A549 (cell line): ENCODE measurements around the gene SEPTIN3. TPM values are rescaled to one million over a fixed set of nuclear protein-coding genes. Genes with fewer than 3 reads are reported as not detected.

ENCODE experiments used
- ATAC-seq, 2 experiments: fragments of 200-7000 bp in 1 of 2; fragments of >200 bp in 1 of 2; cut with Nextera tagmentation in 1 of 2; cut with Tn5 transposase in 1 of 2; 3 replicates each; pipeline versions ENCODE4 v1.8.0 to v1.9.1; 2018 to 2020; ENCODE audit warnings: mild to moderate bottlenecking in 1 of 2, moderate library complexity in 1 of 2
- CTCF ChIA-PET: fragments of 300-600 bp; sonication (Branson Sonifier 250); formaldehyde crosslinking; extraction: SDS; loops from one replicate; lab custom pipeline; 2021; ENCODE audit warnings: antibody characterized with exemption, inconsistent platforms; lab: Yijun Ruan, JAX
- POLR2A ChIA-PET: fragments of 350-600 bp; formaldehyde crosslinking; extraction: SDS; loops from one replicate; lab custom pipeline; 2021; ENCODE audit warnings: antibody characterized with exemption, inconsistent platforms; lab: Yijun Ruan, JAX
- DNase-seq, 2 experiments: peaks; one replicate each; pipeline versions ENCODE4 v3.0.0 to v3.0.0-alpha.2; 2011 to 2016; ENCODE audit warnings: low read depth in 1 of 2, low spot score in 1 of 2
- FAIRE-seq: peaks from 2 replicates; lab custom pipeline; 2011; peaks lifted over from hg19 to GRCh38; lab: Jason Lieb, UNC
- H3K27ac ChIP-seq, 2 experiments: fragments of >200 bp; sonication (Bioruptor Twin); formaldehyde crosslinking; 3 replicates each; pipeline ENCODE4 v1.5.1; 2016 to 2017
- H3K4me1 ChIP-seq: fragments of >200 bp; sonication (Bioruptor Twin); formaldehyde crosslinking; 3 replicates; pipeline ENCODE4 v1.6.1; 2016
- H3K4me2 ChIP-seq: fragments of >200 bp; sonication (Bioruptor Twin); formaldehyde crosslinking; 3 replicates; pipeline ENCODE4 v1.6.1; 2016
- H3K4me3 ChIP-seq: fragments of >200 bp; sonication (Bioruptor Twin); formaldehyde crosslinking; 3 replicates; pipeline ENCODE4 v1.5.1; 2016
- H3K9me3 ChIP-seq: fragments of >200 bp; sonication (Bioruptor Twin); formaldehyde crosslinking; 3 replicates; pipeline ENCODE4 v1.6.1; 2016
- CBX2 ChIP-seq: fragments of 200-600 bp; sonication (generic); IDR thresholded peaks from 2 replicates; pipeline ENCODE4 v1.6.1; 2016; ENCODE audit warnings: low read depth, mild to moderate bottlenecking, borderline replicate concordance
- CEBPB ChIP-seq, 2 experiments: fragments of >200 bp in 1 of 2; sonication (Bioruptor Twin) in 1 of 2; formaldehyde crosslinking in 1 of 2; IDR thresholded peaks; 2 replicates each; pipeline ENCODE4 v1.6.1; 2012 to 2016
- FOXS1 ChIP-seq: fragments of 250-450 bp; sonication (Bioruptor Pico); IDR thresholded peaks from 2 replicates; pipeline ENCODE4 v1.5.0; 2020; ENCODE audit warnings: mild to moderate bottlenecking, moderate library complexity
- KDM5A ChIP-seq: fragments of 200-600 bp; sonication (generic); IDR thresholded peaks from 2 replicates; pipeline ENCODE4 v1.6.1; 2016; ENCODE audit warnings: antibody characterized with exemption, mild to moderate bottlenecking
- MAZ ChIP-seq: fragments of 150-350 bp; IDR thresholded peaks from 2 replicates; pipeline ENCODE4 v1.6.1; 2014; ENCODE audit warnings: antibody characterized with exemption, low read depth, low read length, borderline replicate concordance
- NPAS2 ChIP-seq: fragments of 250-450 bp; sonication (Bioruptor Pico); IDR thresholded peaks from 2 replicates; pipeline ENCODE4 v1.8.0; 2022; ENCODE audit warnings: mild to moderate bottlenecking, moderate library complexity, borderline replicate concordance
- NR3C1 ChIP-seq: fragments of >200 bp; sonication (Bioruptor Twin); formaldehyde crosslinking; IDR thresholded peaks from 3 replicates; pipeline ENCODE4 v1.6.1; 2017
- PHF8 ChIP-seq: fragments of 200-600 bp; sonication (generic); IDR thresholded peaks from 2 replicates; pipeline ENCODE4 v1.6.1; 2016; ENCODE audit warnings: low read depth, mild to moderate bottlenecking, antibody characterized with exemption, moderate library complexity, borderline replicate concordance
- RAD21 ChIP-seq, 2 experiments: fragments of >200 bp in 1 of 2; sonication (Bioruptor Twin) in 1 of 2; formaldehyde crosslinking in 1 of 2; IDR thresholded peaks in 1 of 2; conservative IDR thresholded peaks in 1 of 2; 2 replicates in 1 of 2; 3 replicates in 1 of 2; pipeline ENCODE4 v1.6.1; 2012 to 2018; ENCODE audit warnings: inconsistent platforms in 1 of 2
- REST ChIP-seq: fragments of 200-600 bp; sonication (generic); IDR thresholded peaks from 2 replicates; pipeline ENCODE4 v1.6.1; 2016; ENCODE audit warnings: antibody characterized with exemption, mild to moderate bottlenecking, moderate library complexity
- SMC3 ChIP-seq: fragments of >200 bp; sonication (Bioruptor Twin); formaldehyde crosslinking; IDR thresholded peaks from 3 replicates; pipeline ENCODE4 v1.6.1; 2018; ENCODE audit warnings: inconsistent platforms
- SREBF2 ChIP-seq: fragments of 450-650 bp; IDR thresholded peaks from 2 replicates; pipeline ENCODE4 v1.6.1; 2014; ENCODE audit warnings: mild to moderate bottlenecking, moderate library complexity
- ZFP36 ChIP-seq: fragments of 450-650 bp; IDR thresholded peaks from 2 replicates; pipeline ENCODE4 v1.6.1; 2014; ENCODE audit warnings: borderline replicate concordance; ENCODE audit not compliant: partially characterized antibody
- ZSCAN20 ChIP-seq: fragments of 250-450 bp; sonication (Bioruptor Pico); IDR thresholded peaks from 2 replicates; pipeline ENCODE4 v1.8.0; 2022; ENCODE audit warnings: mild to moderate bottlenecking, moderate library complexity
- WGBS: methylation state at CpG from one replicate; pipeline ENCODE4 v1.1.6; 2017; ENCODE audit errors: missing lambda C conversion rate; 5-methylcytosine and 5-hydroxymethylcytosine counted together
- polyA plus RNA-seq, 4 experiments: library from polyadenylated mRNA; depleted of rRNA in 3 of 4; stranded (reverse); fragments of >200 nt; fragmentation: RNase III in 1 of 4; extraction: RNeasy Plus Mini Kit Qiagen cat#74134 plus additional on column Dnase treatment in 1 of 4; gene quantifications; 2 replicates in 3 of 4; 3 replicates in 1 of 4; pipeline ENCODE4 v1.2.3, GENCODE V29; 2011 to 2017
- TF ChIP-seq, protein P1 (sequence below): fragments of 250-450 bp; sonication (Bioruptor Pico); IDR thresholded peaks from 2 replicates; pipeline ENCODE4 v1.5.0; 2020; ENCODE audit warnings: low read depth, mild to moderate bottlenecking, moderate library complexity
- TF ChIP-seq, protein P2 (sequence below): IDR thresholded peaks from 2 replicates; pipeline ENCODE4 v1.6.1; 2012

Gene SEPTIN3
- polyA plus RNA-seq, 2 of the 4 experiments (the other 2 are of a cell fraction), result 1.1 to 1.3 TPM

- CTCF ChIA-PET, result no interaction called here
- Histone ChIP-seq H3K4me1 (no peaks in the 10 kb centered on the region), H3K9me3 (no peaks in the 10 kb centered on the region), H3K4me3 (no peak overlapping the region), H3K4me2 (no peak overlapping the region), H3K27ac (no peak overlapping the region)
- DNase-seq (no peak), FAIRE-seq (no peak), ATAC-seq (no peak)
- POLR2A ChIA-PET, result no interaction called here
- 39% methylated on average over 4 of the region's 4 CpGs for WGBS
- TF ChIP-seq SREBF2 (no peak), CBX2 (no peak)
Observed at GRCh38 chr22:41989246-41989645, 20.0 kb downstream of the SEPTIN3 start.

GRCh38 chr22:41991111-41991510 lies 21.9 kb downstream of the SEPTIN3 start:
- 73% methylated on average over 5 of the region's 7 CpGs for WGBS
- ChIA-PET CTCF (no interaction called here), POLR2A (no interaction called here)
- DNase-seq (no peak), FAIRE-seq (no peak), ATAC-seq (no peak)
- no peaks in the 10 kb centered on the region for H3K4me1 ChIP-seq
- H3K27ac ChIP-seq, result no peak overlapping the region
- H3K9me3 ChIP-seq, result no peaks in the 10 kb centered on the region
- H3K4me2 ChIP-seq, result no peak overlapping the region
- H3K4me3 ChIP-seq, result no peak overlapping the region
- TF ChIP-seq KDM5A, result no peak
- no peak for TF ChIP-seq NPAS2 (CRISPR knock-in tag)
- TF ChIP-seq CEBPB (IDR thresholded peaks at IDR 0.05), result no peak
- no peak for TF ChIP-seq FOXS1 (CRISPR knock-in tag)
- no peak for TF ChIP-seq NR3C1
- TF ChIP-seq SMC3, result no peak

GRCh38 chr22:41992496-41992895 lies 23.3 kb downstream of the SEPTIN3 start:
- CTCF ChIA-PET, result no interaction called here
- 55% methylated on average over 5 of the region's 5 CpGs for WGBS
- no peak for DNase-seq
- POLR2A ChIA-PET, result no interaction called here
- TF ChIP-seq REST, result no peak
- TF ChIP-seq RAD21 (conservative IDR thresholded peaks at IDR 0.05 in 1 of 2, IDR thresholded peaks at IDR 0.05 in 1 of 2), result no peak
- TF ChIP-seq PHF8, result no peak
- TF ChIP-seq, protein P1, sequence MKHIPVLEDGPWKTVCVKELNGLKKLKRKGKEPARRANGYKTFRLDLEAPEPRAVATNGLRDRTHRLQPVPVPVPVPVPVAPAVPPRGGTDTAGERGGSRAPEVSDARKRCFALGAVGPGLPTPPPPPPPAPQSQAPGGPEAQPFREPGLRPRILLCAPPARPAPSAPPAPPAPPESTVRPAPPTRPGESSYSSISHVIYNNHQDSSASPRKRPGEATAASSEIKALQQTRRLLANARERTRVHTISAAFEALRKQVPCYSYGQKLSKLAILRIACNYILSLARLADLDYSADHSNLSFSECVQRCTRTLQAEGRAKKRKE (CRISPR knock-in tag), result no peak
- TF ChIP-seq CBX2, result no peak
- TF ChIP-seq CEBPB (IDR thresholded peaks at IDR 0.05), result no peak
- TF ChIP-seq ZSCAN20 (CRISPR knock-in tag), result no peak
- TF ChIP-seq, protein P2, sequence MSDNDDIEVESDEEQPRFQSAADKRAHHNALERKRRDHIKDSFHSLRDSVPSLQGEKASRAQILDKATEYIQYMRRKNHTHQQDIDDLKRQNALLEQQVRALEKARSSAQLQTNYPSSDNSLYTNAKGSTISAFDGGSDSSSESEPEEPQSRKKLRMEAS, result no peak
- TF ChIP-seq ZFP36, result no peak
- TF ChIP-seq MAZ, result no peak
- FAIRE-seq, result no peak
- H3K27ac ChIP-seq, result no peak overlapping the region
- H3K4me2 ChIP-seq, result no peak overlapping the region
- no peak for ATAC-seq
- H3K9me3 ChIP-seq, result no peaks in the 10 kb centered on the region
- H3K4me1 ChIP-seq, result no peaks in the 10 kb centered on the region
- H3K4me3 ChIP-seq, result no peak overlapping the region
